H1 (cell line): ENCODE measurements around the gene CARD14. TPM values are rescaled to one million over a fixed set of nuclear protein-coding genes. Genes with fewer than 3 reads are reported as not detected.

ENCODE experiments used
- CHD1 ChIP-seq: IDR thresholded peaks from 2 replicates; pipeline ENCODE4 v1.6.1; 2012; ENCODE audit warnings: low read depth, low read length, improper control_type of control experiment
- KDM1A ChIP-seq: fragments of 200-600, 300-600 bp; sonication (generic); IDR thresholded peaks from 2 replicates; pipeline ENCODE4 v1.7.1; 2016; ENCODE audit warnings: mild to moderate bottlenecking, low read length, borderline replicate concordance
- NANOG ChIP-seq: IDR thresholded peaks from 2 replicates; pipeline ENCODE4 v1.6.1; 2011; ENCODE audit warnings: low read length, low read depth, mild to moderate bottlenecking, inconsistent platforms; ENCODE audit not compliant: insufficient read depth, poor library complexity, severe bottlenecking
- RFX5 ChIP-seq: IDR thresholded peaks from 2 replicates; pipeline ENCODE4 v1.6.1; 2011; ENCODE audit warnings: low read depth, low read length, improper control_type of control experiment, borderline replicate concordance
- polyA plus RNA-seq, 7 experiments: library from polyadenylated mRNA; depleted of rRNA in 3 of 7; stranded (reverse) in 5 of 7; unstranded in 2 of 7; fragments of >200 nt in 5 of 7; fragments of 200-250 nt in 2 of 7; gene quantifications; 1 replicate in 5 of 7; 2 replicates in 1 of 7; 4 replicates in 1 of 7; pipeline versions ENCODE4 v1.2.1 to v1.2.3, GENCODE V29; 2011 to 2013; ENCODE audit warnings: missing spikeins in 2 of 7, mixed read lengths in 2 of 7
- total RNA-seq: library from RNA; stranded (reverse); fragmentation: NEBNext Ultra II Directional; extraction: Animal tissue kit (Norgen Biotek cat#: 25700); gene quantifications from 2 replicates; pipeline ENCODE4 v1.2.1, GENCODE V29; 2021

Gene CARD14
- total and polyA plus RNA-seq, 2 of the 8 experiments (the other 6 are each of a cell fraction or from before 2014, with no cell fraction given) = 0.08 TPM; not detected in 1

- TF ChIP-seq NANOG = no peak
- no peak for TF ChIP-seq CHD1
- no peak for TF ChIP-seq KDM1A
- no peak for TF ChIP-seq RFX5
These were observed 20.9 kb downstream of the CARD14 start (continued) for GRCh38 chr17:80190716-80191115.
